GM12878 (cell line): Measurements from ENCODE around the gene PUSL1. TPM values are rescaled to one million over a fixed set of nuclear protein-coding genes. Genes with fewer than 3 reads are reported as not detected.
A peak's percentile ranks its signal among the peaks of the same experiment; 100 is the strongest.

Source experiments
- ATAC-seq: fragments of 200-7000 bp; cut with Tn5 transposase; 3 replicates; pipeline ENCODE4 v1.9.1; 2020; ENCODE audit warnings: mild to moderate bottlenecking, moderate library complexity
- BruUV-seq: library from RNA; stranded (reverse); fragments of 400-500 nt; replicated peaks from 2 replicates; lab custom pipeline; 2021; lab: Mats Ljungman, UMichigan
- CTCF ChIA-PET: fragments of 300-600 bp; sonication (Branson Sonifier 250); formaldehyde crosslinking; extraction: SDS; loops from one replicate; lab custom pipeline; 2021; ENCODE audit warnings: inconsistent platforms; lab: Yijun Ruan, JAX
- POLR2A ChIA-PET: fragments of 350-600 bp; formaldehyde crosslinking; extraction: SDS; loops from one replicate; lab custom pipeline; 2021; ENCODE audit warnings: inconsistent platforms; lab: Charles Lee
- RAD21 ChIA-PET: fragments of 300-600 bp; sonication (Branson Sonifier 250); formaldehyde crosslinking; loops from one replicate; lab custom pipeline; 2023; ENCODE audit warnings: antibody characterized with exemption; ENCODE audit not compliant: unreplicated experiment; lab: Charles Lee
- SMC1A ChIA-PET: fragments of 300-600 bp; sonication (Branson Sonifier 250); formaldehyde crosslinking; loops from one replicate; lab custom pipeline; 2023; ENCODE audit not compliant: unreplicated experiment, uncharacterized antibody; lab: Charles Lee
- DNase-seq: peaks from one replicate; pipeline ENCODE4 v3.0.0-alpha.2; 2011; ENCODE audit warnings: low read depth, low spot score
- FAIRE-seq: peaks from 3 replicates; lab custom pipeline; 2011; peaks lifted over from hg19 to GRCh38; lab: Jason Lieb, UNC
- H2AFZ ChIP-seq: 2 replicates; pipeline ENCODE4 v1.6.0; 2011; ENCODE audit warnings: low read depth, low read length, control low read depth; ENCODE audit not compliant: control insufficient read depth
- H3K27ac ChIP-seq: 2 replicates; pipeline ENCODE4 v1.5.1; 2011; ENCODE audit warnings: control low read depth; ENCODE audit not compliant: control insufficient read depth, insufficient read depth
- H3K27me3 ChIP-seq, 2 experiments: replicated peaks in 1 of 2; 2 replicates each; pipeline versions ENCODE4 v1.6.0 to v1.6.1; 2011; ENCODE audit warnings: low read length in 1 of 2; ENCODE audit not compliant: control insufficient read depth in 2 of 2, insufficient read depth in 2 of 2
- H3K36me3 ChIP-seq, 2 experiments: 2 replicates each; pipeline ENCODE4 v1.5.1; 2011; ENCODE audit warnings: low read length in 1 of 2; ENCODE audit not compliant: control insufficient read depth in 2 of 2, insufficient read depth in 2 of 2
- H3K4me1 ChIP-seq: 2 replicates; pipeline ENCODE4 v1.6.1; 2011; ENCODE audit warnings: mild to moderate bottlenecking, low read length, moderate library complexity, mixed read lengths; ENCODE audit not compliant: control insufficient read depth, insufficient read depth
- H3K4me2 ChIP-seq: 2 replicates; pipeline ENCODE4 v1.6.0; 2011; ENCODE audit warnings: control low read depth; ENCODE audit not compliant: control insufficient read depth, insufficient read depth
- H3K4me3 ChIP-seq: fragments of 200-600 bp; sonication (generic); 2 replicates; pipeline ENCODE4 v1.5.1; 2016
- H3K79me2 ChIP-seq: 2 replicates; pipeline ENCODE4 v1.6.0; 2011; ENCODE audit warnings: low read length; ENCODE audit not compliant: control insufficient read depth, insufficient read depth
- H3K9ac ChIP-seq: 2 replicates; pipeline ENCODE4 v1.8.0; 2011; ENCODE audit warnings: low read length, control low read depth, mixed read lengths; ENCODE audit not compliant: control insufficient read depth, insufficient read depth
- H3K9me3 ChIP-seq: replicated peaks from 3 replicates; pipeline ENCODE4 v1.5.1; 2011; ENCODE audit warnings: mild to moderate bottlenecking, low read length; ENCODE audit not compliant: control insufficient read depth, insufficient read depth
- H4K20me1 ChIP-seq: 2 replicates; pipeline ENCODE4 v1.6.0; 2011; ENCODE audit not compliant: control insufficient read depth, insufficient read depth
- ATF3 ChIP-seq: IDR thresholded peaks from 2 replicates; pipeline ENCODE4 v1.6.1; 2011; ENCODE audit warnings: low read depth, mild to moderate bottlenecking, low read length, moderate library complexity, borderline replicate concordance; ENCODE audit errors: extremely low read depth
- IRF4 ChIP-seq: IDR thresholded peaks from 2 replicates; pipeline ENCODE4 v1.6.1; 2011; ENCODE audit warnings: low read depth, low read length
- PAX5 ChIP-seq: IDR thresholded peaks from 2 replicates; pipeline ENCODE4 v1.6.1; 2011; ENCODE audit warnings: low read depth, low read length, borderline replicate concordance
- RCOR1 ChIP-seq: conservative IDR thresholded peaks from 2 replicates; pipeline ENCODE4 v1.6.1; 2012; ENCODE audit warnings: low read depth, low read length, improper control_type of control experiment
- SMC3 ChIP-seq: IDR thresholded peaks from 2 replicates; pipeline ENCODE4 v1.6.1; 2011; ENCODE audit warnings: low read length, improper control_type of control experiment, borderline replicate concordance
- ZBTB11 ChIP-seq: fragments of 450-650 bp; formaldehyde crosslinking; IDR thresholded peaks from 2 replicates; pipeline ENCODE4 v1.5.0; 2022; ENCODE audit warnings: mild to moderate bottlenecking, missing genetic modification characterization
- ZNF24 ChIP-seq: fragments of 450-650 bp; IDR thresholded peaks from 2 replicates; pipeline ENCODE4 v1.6.1; 2017; ENCODE audit warnings: antibody characterized with exemption, mild to moderate bottlenecking
- WGBS: methylation state at CpG from one replicate; pipeline ENCODE4 v1.1.6; 2016; ENCODE audit warnings: low lambda C conversion rate; ENCODE audit not compliant: insufficient replicate concordance, insufficient coverage; ENCODE audit errors: missing lambda C conversion rate; 5-methylcytosine and 5-hydroxymethylcytosine counted together
- in situ Hi-C: fragments of 300-500 bp; cut with MboI; formaldehyde crosslinking; loops from 9 replicates; pipeline ENCODE4 v1.14.3; 2018; ENCODE audit warnings: mixed read lengths
- intact Hi-C: fragments of 100-400 bp; cut with micrococcal nuclease; formaldehyde crosslinking; loops from one replicate; pipeline ENCODE4 v1.14.2; 2022; ENCODE audit not compliant: unreplicated experiment
- microRNA-seq: library from miRNA; unstranded; fragments of <30 nt; microRNA quantifications from one replicate; pipeline ENCODE4, GENCODE V29; 2018
- polyA plus RNA-seq, 11 experiments: library from polyadenylated mRNA; depleted of rRNA in 4 of 11; unstranded in 6 of 11; stranded (reverse) in 5 of 11; fragments of >200 nt; fragmentation: Nextera tagmentation in 4 of 11; fragmentation: Illumina TruSeq in 1 of 11; extraction: Ambion mirVana in 4 of 11; extraction: Trizol in 1 of 11; gene quantifications; 1 replicate in 1 of 11; 2 replicates in 10 of 11; pipeline versions ENCODE4 v1.2.1 to v1.2.3, GENCODE V29; 2011 to 2016; ENCODE audit warnings: inconsistent platforms in 2 of 11, missing spikeins in 2 of 11, low read depth in 1 of 11
- small RNA-seq: library from RNA; depleted of rRNA; stranded (forward); fragments of <200 nt; gene quantifications from one replicate; pipeline ENCODE3, GENCODE V24; 2014
- total RNA-seq, 4 experiments: library from RNA; depleted of rRNA in 3 of 4; stranded (reverse); fragments of >200 nt in 3 of 4; fragmentation: Illumina TruSeq in 1 of 4; extraction: Trizol in 1 of 4; gene quantifications; 2 replicates each; pipeline versions ENCODE4 v1.2.1 to v1.2.3, GENCODE V29; 2013 to 2021

PUSL1 gene
- total and polyA plus RNA-seq, 10 of the 15 experiments (the other 5 are each of a cell fraction or from before 2014, with no cell fraction given), result 0.16 to 28.4 (median 15.1) TPM

GRCh38 chr1:1360506-1361169 is 52.2 kb downstream of the PUSL1 start:
- H3K4me1 ChIP-seq, result peaks cover 5% of the 10 kb centered on the region
- no peaks in the 10 kb centered on the region for H3K36me3 ChIP-seq
- no peak overlapping the region for H3K27ac ChIP-seq
- H3K9me3 ChIP-seq, result no peaks in the 10 kb centered on the region
- BruUV-seq, result no TSS peak
- H3K4me3 ChIP-seq, result no peak overlapping the region
- WGBS, result 77% methylated on average over 20 of the region's 20 CpGs
- intact Hi-C loops, result no loop called here
- H2AFZ ChIP-seq, result no peak overlapping the region
- ATAC-seq (no peak), DNase-seq (no peak), FAIRE-seq (no peak)
- no peaks in the 10 kb centered on the region for H3K79me2 ChIP-seq
- TF ChIP-seq ZNF24, result no peak
- TF ChIP-seq SMC3, result no peak
- peak; percentile 20; the same call in 1 of the 2 replicates for TF ChIP-seq PAX5
- no peak for TF ChIP-seq RCOR1
- TF ChIP-seq ATF3, result no peak
- no peak for TF ChIP-seq ZBTB11 (CRISPR knock-in tag)
- TF ChIP-seq IRF4, result no peak
- ChIA-PET CTCF (no interaction called here), POLR2A (no interaction called here), RAD21 (no interaction called here), SMC1A (no interaction called here)
- H3K9ac ChIP-seq, result no peak overlapping the region
- no peaks in the 10 kb centered on the region for H3K27me3 ChIP-seq
- H4K20me1 ChIP-seq, result no peaks in the 10 kb centered on the region
- no peak overlapping the region for H3K4me2 ChIP-seq
- in situ Hi-C loops, result no loop called here

Small RNAs within 50 kb of the gene (microRNA-seq; reads per million reads assigned to microRNA genes)
- 0.56 reads per million for gene MIR6726
- 0.56 reads per million for gene MIR6727
- gene MIR6808, result not detected

Small RNAs within 50 kb of the gene (small RNA-seq; reads per million reads assigned to genes)
- gene MIR6726, result not detected

Other genes starting within 250 kb of the PUSL1 start
Only the 7 nearest of the 25 such genes appear.
- gene UBE2J2, start 34.7 kb upstream of the PUSL1 start, total RNA-seq (2014; rRNA removed), result 45.6 and 55.4 TPM in 2 replicates
- 28.3 and 33.5 TPM in 2 replicates for gene UBE2J2, start 34.7 kb upstream of the PUSL1 start, total RNA-seq (2014; rRNA removed; fragmentation: Illumina TruSeq; extraction: Trizol)
- gene UBE2J2, start 34.7 kb upstream of the PUSL1 start, total RNA-seq (2021), result 52.0 and 57.1 TPM in 2 replicates
- gene UBE2J2, start 34.7 kb upstream of the PUSL1 start, polyA plus RNA-seq (2011; rRNA removed), result 24.3 and 27.0 TPM in 2 replicates
- gene UBE2J2, start 34.7 kb upstream of the PUSL1 start, polyA plus RNA-seq (2014; fragmentation: Illumina TruSeq; extraction: Trizol), result 38.3 and 43.1 TPM in 2 replicates
- 1 to 10 TPM in 1 of 2 experiments, under 1 TPM in 1; 0.72 to 3.5 TPM for gene UBE2J2, start 34.7 kb upstream of the PUSL1 start, polyA plus RNA-seq (2014; fragmentation: Nextera tagmentation; extraction: Ambion mirVana)
- gene UBE2J2, start 34.7 kb upstream of the PUSL1 start, polyA plus RNA-seq (2014; rRNA removed), result 63.0 and 65.0 TPM in 2 replicates
- 10 to 100 TPM; 70.3 to 70.5 TPM for gene UBE2J2, start 34.7 kb upstream of the PUSL1 start, polyA plus RNA-seq (2016; fragmentation: Nextera tagmentation; extraction: Ambion mirVana)
- gene SCNN1D, start 28.2 kb upstream of the PUSL1 start, total RNA-seq (2014; rRNA removed), result 0.60 and 0.85 TPM in 2 replicates
- gene SCNN1D, start 28.2 kb upstream of the PUSL1 start, total RNA-seq (2014; rRNA removed; fragmentation: Illumina TruSeq; extraction: Trizol), result 0.13 and 0.41 TPM in 2 replicates
- 1.9 and 2.3 TPM in 2 replicates for gene SCNN1D, start 28.2 kb upstream of the PUSL1 start, total RNA-seq (2021)
- gene SCNN1D, start 28.2 kb upstream of the PUSL1 start, polyA plus RNA-seq (2011; rRNA removed), result 0.10 and 0.18 TPM in 2 replicates
- 0.06 TPM in 1 of 2 replicates, not detected in the other for gene SCNN1D, start 28.2 kb upstream of the PUSL1 start, polyA plus RNA-seq (2014; fragmentation: Illumina TruSeq; extraction: Trizol)
- under 1 TPM in 1 of 2 experiments, not detected in 1; 0.07 TPM for gene SCNN1D, start 28.2 kb upstream of the PUSL1 start, polyA plus RNA-seq (2014; fragmentation: Nextera tagmentation; extraction: Ambion mirVana)
- 2.0 and 2.3 TPM in 2 replicates for gene SCNN1D, start 28.2 kb upstream of the PUSL1 start, polyA plus RNA-seq (2014; rRNA removed)
- gene SCNN1D, start 28.2 kb upstream of the PUSL1 start, polyA plus RNA-seq (2016; fragmentation: Nextera tagmentation; extraction: Ambion mirVana), result under 1 TPM; 0.11 to 0.62 TPM
- gene ACAP3, start 667 bp upstream of the PUSL1 start, total RNA-seq (2014; rRNA removed), result 17.6 and 22.1 TPM in 2 replicates
- 4.0 and 4.4 TPM in 2 replicates for gene ACAP3, start 667 bp upstream of the PUSL1 start, total RNA-seq (2014; rRNA removed; fragmentation: Illumina TruSeq; extraction: Trizol)
- gene ACAP3, start 667 bp upstream of the PUSL1 start, total RNA-seq (2021), result 29.8 and 34.2 TPM in 2 replicates
- 4.6 and 8.3 TPM in 2 replicates for gene ACAP3, start 667 bp upstream of the PUSL1 start, polyA plus RNA-seq (2011; rRNA removed)
- 0.62 and 4.5 TPM in 2 replicates for gene ACAP3, start 667 bp upstream of the PUSL1 start, polyA plus RNA-seq (2014; fragmentation: Illumina TruSeq; extraction: Trizol)
- gene ACAP3, start 667 bp upstream of the PUSL1 start, polyA plus RNA-seq (2014; fragmentation: Nextera tagmentation; extraction: Ambion mirVana), result under 1 TPM; 0.05 to 0.11 TPM
- 28.1 and 32.7 TPM in 2 replicates for gene ACAP3, start 667 bp upstream of the PUSL1 start, polyA plus RNA-seq (2014; rRNA removed)
- gene ACAP3, start 667 bp upstream of the PUSL1 start, polyA plus RNA-seq (2016; fragmentation: Nextera tagmentation; extraction: Ambion mirVana), result 10 to 100 TPM in 1 of 2 experiments, 1 to 10 TPM in 1; 5.9 to 10.9 TPM
- gene INTS11, start 16.1 kb downstream of the PUSL1 start, total RNA-seq (2014; rRNA removed), result 86.6 and 98.3 TPM in 2 replicates
- 36.8 and 41.1 TPM in 2 replicates for gene INTS11, start 16.1 kb downstream of the PUSL1 start, total RNA-seq (2014; rRNA removed; fragmentation: Illumina TruSeq; extraction: Trizol)
- gene INTS11, start 16.1 kb downstream of the PUSL1 start, total RNA-seq (2021), result 87.3 and 104 TPM in 2 replicates
- 43.9 and 78.4 TPM in 2 replicates for gene INTS11, start 16.1 kb downstream of the PUSL1 start, polyA plus RNA-seq (2011; rRNA removed)
- gene INTS11, start 16.1 kb downstream of the PUSL1 start, polyA plus RNA-seq (2014; fragmentation: Illumina TruSeq; extraction: Trizol), result 55.2 and 64.2 TPM in 2 replicates
- 1 to 10 TPM; 2.5 to 9.4 TPM for gene INTS11, start 16.1 kb downstream of the PUSL1 start, polyA plus RNA-seq (2014; fragmentation: Nextera tagmentation; extraction: Ambion mirVana)
- gene INTS11, start 16.1 kb downstream of the PUSL1 start, polyA plus RNA-seq (2014; rRNA removed), result 117 and 130 TPM in 2 replicates
- gene INTS11, start 16.1 kb downstream of the PUSL1 start, polyA plus RNA-seq (2016; fragmentation: Nextera tagmentation; extraction: Ambion mirVana), result 10 to 100 TPM; 77.0 to 79.9 TPM
- 16.7 and 21.2 TPM in 2 replicates for gene CPTP, start 16.2 kb downstream of the PUSL1 start, total RNA-seq (2014; rRNA removed)
- gene CPTP, start 16.2 kb downstream of the PUSL1 start, total RNA-seq (2014; rRNA removed; fragmentation: Illumina TruSeq; extraction: Trizol), result 2.8 and 4.3 TPM in 2 replicates
- 19.6 and 20.2 TPM in 2 replicates for gene CPTP, start 16.2 kb downstream of the PUSL1 start, total RNA-seq (2021)
- 1.7 and 2.9 TPM in 2 replicates for gene CPTP, start 16.2 kb downstream of the PUSL1 start, polyA plus RNA-seq (2011; rRNA removed)
- gene CPTP, start 16.2 kb downstream of the PUSL1 start, polyA plus RNA-seq (2014; fragmentation: Illumina TruSeq; extraction: Trizol), result 1.8 TPM in 1 of 2 replicates, not detected in the other
- gene CPTP, start 16.2 kb downstream of the PUSL1 start, polyA plus RNA-seq (2014; fragmentation: Nextera tagmentation; extraction: Ambion mirVana), result under 1 TPM; 0.06 to 0.18 TPM
- gene CPTP, start 16.2 kb downstream of the PUSL1 start, polyA plus RNA-seq (2014; rRNA removed), result 15.7 and 19.2 TPM in 2 replicates
- 10 to 100 TPM; 17.7 to 24.3 TPM for gene CPTP, start 16.2 kb downstream of the PUSL1 start, polyA plus RNA-seq (2016; fragmentation: Nextera tagmentation; extraction: Ambion mirVana)
- 0.05 and 0.06 TPM in 2 replicates for gene TAS1R3, start 22.7 kb downstream of the PUSL1 start, total RNA-seq (2014; rRNA removed)
- 0.04 and 0.05 TPM in 2 replicates for gene TAS1R3, start 22.7 kb downstream of the PUSL1 start, total RNA-seq (2014; rRNA removed; fragmentation: Illumina TruSeq; extraction: Trizol)
- 0.29 and 0.51 TPM in 2 replicates for gene TAS1R3, start 22.7 kb downstream of the PUSL1 start, total RNA-seq (2021)
- gene TAS1R3, start 22.7 kb downstream of the PUSL1 start, polyA plus RNA-seq (2011; rRNA removed), result 0.03 and 0.08 TPM in 2 replicates
- not detected in 2 replicates for gene TAS1R3, start 22.7 kb downstream of the PUSL1 start, polyA plus RNA-seq (2014; fragmentation: Illumina TruSeq; extraction: Trizol)
- not detected for gene TAS1R3, start 22.7 kb downstream of the PUSL1 start, polyA plus RNA-seq (2014; fragmentation: Nextera tagmentation; extraction: Ambion mirVana)
- gene TAS1R3, start 22.7 kb downstream of the PUSL1 start, polyA plus RNA-seq (2014; rRNA removed), result 0.19 and 0.41 TPM in 2 replicates
- under 1 TPM; 0.08 to 0.38 TPM for gene TAS1R3, start 22.7 kb downstream of the PUSL1 start, polyA plus RNA-seq (2016; fragmentation: Nextera tagmentation; extraction: Ambion mirVana)
- gene DVL1, start 40.8 kb downstream of the PUSL1 start, total RNA-seq (2014; rRNA removed), result 23.5 and 31.1 TPM in 2 replicates
- 6.1 and 7.5 TPM in 2 replicates for gene DVL1, start 40.8 kb downstream of the PUSL1 start, total RNA-seq (2014; rRNA removed; fragmentation: Illumina TruSeq; extraction: Trizol)
- gene DVL1, start 40.8 kb downstream of the PUSL1 start, total RNA-seq (2021), result 29.8 and 30.8 TPM in 2 replicates
- 3.6 and 7.3 TPM in 2 replicates for gene DVL1, start 40.8 kb downstream of the PUSL1 start, polyA plus RNA-seq (2011; rRNA removed)
- gene DVL1, start 40.8 kb downstream of the PUSL1 start, polyA plus RNA-seq (2014; fragmentation: Illumina TruSeq; extraction: Trizol), result 0.48 and 1.6 TPM in 2 replicates
- gene DVL1, start 40.8 kb downstream of the PUSL1 start, polyA plus RNA-seq (2014; fragmentation: Nextera tagmentation; extraction: Ambion mirVana), result under 1 TPM; 0.10 to 0.53 TPM
- 29.6 and 35.6 TPM in 2 replicates for gene DVL1, start 40.8 kb downstream of the PUSL1 start, polyA plus RNA-seq (2014; rRNA removed)
- gene DVL1, start 40.8 kb downstream of the PUSL1 start, polyA plus RNA-seq (2016; fragmentation: Nextera tagmentation; extraction: Ambion mirVana), result 1 to 10 TPM; 1.3 to 1.9 TPM